ENCODE data around the gene HS1BP3.

GRCh38 chr2:20578266-20578894 is 72.5 kb downstream of the HS1BP3 start:
- TF ChIP-seq RCOR1 (IDR thresholded peaks at IDR 0.05; ENCODE audit: insufficient replicate concordance, low read length) = no peak
- TF ChIP-seq NFE2L2 (IDR thresholded peaks at IDR 0.05; ENCODE audit: low read depth, low read length) = no peak
- no peak for TF ChIP-seq SMC3 (IDR thresholded peaks at IDR 0.05; ENCODE audit: low read depth, low read length)
- TF ChIP-seq, protein P1, sequence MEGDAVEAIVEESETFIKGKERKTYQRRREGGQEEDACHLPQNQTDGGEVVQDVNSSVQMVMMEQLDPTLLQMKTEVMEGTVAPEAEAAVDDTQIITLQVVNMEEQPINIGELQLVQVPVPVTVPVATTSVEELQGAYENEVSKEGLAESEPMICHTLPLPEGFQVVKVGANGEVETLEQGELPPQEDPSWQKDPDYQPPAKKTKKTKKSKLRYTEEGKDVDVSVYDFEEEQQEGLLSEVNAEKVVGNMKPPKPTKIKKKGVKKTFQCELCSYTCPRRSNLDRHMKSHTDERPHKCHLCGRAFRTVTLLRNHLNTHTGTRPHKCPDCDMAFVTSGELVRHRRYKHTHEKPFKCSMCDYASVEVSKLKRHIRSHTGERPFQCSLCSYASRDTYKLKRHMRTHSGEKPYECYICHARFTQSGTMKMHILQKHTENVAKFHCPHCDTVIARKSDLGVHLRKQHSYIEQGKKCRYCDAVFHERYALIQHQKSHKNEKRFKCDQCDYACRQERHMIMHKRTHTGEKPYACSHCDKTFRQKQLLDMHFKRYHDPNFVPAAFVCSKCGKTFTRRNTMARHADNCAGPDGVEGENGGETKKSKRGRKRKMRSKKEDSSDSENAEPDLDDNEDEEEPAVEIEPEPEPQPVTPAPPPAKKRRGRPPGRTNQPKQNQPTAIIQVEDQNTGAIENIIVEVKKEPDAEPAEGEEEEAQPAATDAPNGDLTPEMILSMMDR (conservative IDR thresholded peaks at IDR 0.05; ENCODE audit: low read depth, low read length) = no peak
- no peak for TF ChIP-seq CEBPB (IDR thresholded peaks at IDR 0.05; ENCODE audit: low read depth, low read length)
- no peak for TF ChIP-seq MXI1 (IDR thresholded peaks at IDR 0.05; ENCODE audit: borderline replicate concordance, low read depth, low read length)
- no peak for TF ChIP-seq POLR2A (IDR thresholded peaks at IDR 0.05; ENCODE audit: low read depth, low read length)
- TF ChIP-seq FOS (IDR thresholded peaks at IDR 0.05; ENCODE audit: low read depth, low read length) = no peak
- TF ChIP-seq MAFK (IDR thresholded peaks at IDR 0.05; ENCODE audit: low read depth, low read length) = no peak
- TF ChIP-seq BHLHE40 (IDR thresholded peaks at IDR 0.05; ENCODE audit: low read depth, low read length) = no peak
- TF ChIP-seq, protein P2, sequence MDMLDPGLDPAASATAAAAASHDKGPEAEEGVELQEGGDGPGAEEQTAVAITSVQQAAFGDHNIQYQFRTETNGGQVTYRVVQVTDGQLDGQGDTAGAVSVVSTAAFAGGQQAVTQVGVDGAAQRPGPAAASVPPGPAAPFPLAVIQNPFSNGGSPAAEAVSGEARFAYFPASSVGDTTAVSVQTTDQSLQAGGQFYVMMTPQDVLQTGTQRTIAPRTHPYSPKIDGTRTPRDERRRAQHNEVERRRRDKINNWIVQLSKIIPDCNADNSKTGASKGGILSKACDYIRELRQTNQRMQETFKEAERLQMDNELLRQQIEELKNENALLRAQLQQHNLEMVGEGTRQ (IDR thresholded peaks at IDR 0.05; ENCODE audit: low read depth, low read length) = no peak
- TF ChIP-seq MAZ (IDR thresholded peaks at IDR 0.05; ENCODE audit: borderline replicate concordance, low read depth, low read length) = no peak
- TF ChIP-seq RAD21 (IDR thresholded peaks at IDR 0.05; ENCODE audit: low read length) = no peak
